SK-N-MC (cell line): Measurements from ENCODE around the gene NNT.

Source experiments
- EZH2 ChIP-seq: fragments of 200-600 bp; sonication (generic); IDR thresholded peaks from one replicate; pipeline ENCODE4 v1.6.1; 2017; ENCODE audit warnings: antibody characterized with exemption
- FOXP2 ChIP-seq: optimal IDR thresholded peaks from 2 replicates; pipeline ENCODE3; 2011; ENCODE audit warnings: mild to moderate bottlenecking, moderate library complexity; ENCODE audit not compliant: insufficient read depth; ENCODE audit errors: extremely low read length, control extremely low read depth
- POLR2AphosphoS5 ChIP-seq: IDR thresholded peaks from 2 replicates; pipeline ENCODE4 v1.6.1; 2012; ENCODE audit warnings: mild to moderate bottlenecking, low read depth, low read length, borderline replicate concordance

DNA sequence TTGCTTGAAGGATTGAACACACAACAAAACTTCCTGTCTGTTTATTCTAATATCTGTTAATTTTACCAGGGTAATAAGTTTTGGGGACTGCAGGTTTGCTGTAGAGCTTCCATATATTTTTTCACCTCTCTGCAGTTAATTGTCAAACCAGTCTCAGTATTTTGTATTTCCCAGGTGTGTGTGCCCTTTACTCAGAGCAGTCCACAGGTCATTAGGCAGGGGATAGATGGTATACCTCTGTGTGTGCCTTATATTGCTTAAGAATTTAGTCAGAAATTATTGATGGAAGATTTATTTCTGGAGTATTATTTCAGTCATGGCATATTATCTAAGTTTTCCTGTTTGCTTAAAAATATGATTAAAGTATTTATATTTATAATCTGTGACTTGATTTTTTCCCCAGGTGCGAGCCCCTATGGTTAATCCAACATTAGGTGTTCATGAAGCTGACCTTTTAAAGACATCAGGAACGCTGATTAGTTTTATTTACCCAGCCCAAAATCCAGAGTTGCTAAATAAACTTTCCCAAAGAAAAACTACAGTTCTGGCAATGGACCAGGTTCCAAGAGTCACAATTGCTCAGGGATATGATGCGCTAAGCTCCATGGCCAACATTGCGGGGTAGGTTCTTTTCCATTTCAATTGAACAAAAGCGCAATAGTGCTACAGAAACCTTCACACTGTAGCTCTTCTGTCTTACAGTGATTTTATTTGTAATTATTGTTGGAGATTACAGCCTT is 12.6 kb downstream of the NNT start:
- TF ChIP-seq POLR2AphosphoS5, result no peak
- TF ChIP-seq FOXP2, result no peak
- TF ChIP-seq EZH2, result no peak
